Lung microvascular endothelial cell (primary cell): ENCODE data around the gene LOXHD1. TPM values are rescaled to one million over a fixed set of nuclear protein-coding genes. Genes with fewer than 3 reads are reported as not detected.

Experiments
- DNase-seq, 2 donors: peaks; one replicate each; pipeline versions ENCODE4 v3.0.0 to v3.0.0-alpha.2; 2010; ENCODE audit warnings: low read depth in 2 of 2
- total RNA-seq: library from RNA; depleted of rRNA; stranded (reverse); fragments of >200 nt; gene quantifications from 2 replicates; pipeline ENCODE4 v1.2.1, GENCODE V29; 2014

Gene LOXHD1
- total RNA-seq, 1 donor from 2014 or later: not detected

- DNase-seq: no peak
Measured at GRCh38 chr18:46546111-46546640, 110.8 kb downstream of the LOXHD1 start.

- DNase-seq: peak; percentile 10 to 13
Measured at GRCh38 chr18:46542545-46542944, 114.5 kb downstream of the LOXHD1 start.

- DNase-seq: no peak
Measured at GRCh38 chr18:46541626-46542189, 115.3 kb downstream of the LOXHD1 start.

- DNase-seq: no peak
Measured at GRCh38 chr18:46538376-46538775, 118.6 kb downstream of the LOXHD1 start.

- DNase-seq: no peak
Measured at GRCh38 chr18:46536215-46536874, 120.7 kb downstream of the LOXHD1 start.

GRCh38 chr18:46531482-46531881 lies 125.5 kb downstream of the LOXHD1 start:
- no peak for DNase-seq

- no peak for DNase-seq
Measured at GRCh38 chr18:46528037-46528436, 129.0 kb downstream of the LOXHD1 start.

GRCh38 chr18:46519870-46520269 lies 137.2 kb downstream of the LOXHD1 start:
- no peak for DNase-seq

GRCh38 chr18:46518438-46518837 lies 138.6 kb downstream of the LOXHD1 start:
- DNase-seq: peak in 1 of 2 donors; percentile 1

GRCh38 chr18:46516555-46516954 lies 140.5 kb downstream of the LOXHD1 start:
- no peak for DNase-seq

- no peak for DNase-seq
Measured at GRCh38 chr18:46510386-46510785, 146.6 kb downstream of the LOXHD1 start.

GRCh38 chr18:46509530-46509929 lies 147.5 kb downstream of the LOXHD1 start:
- no peak for DNase-seq

GRCh38 chr18:46506974-46507586 lies 149.9 kb downstream of the LOXHD1 start:
- no peak for DNase-seq

GRCh38 chr18:46502444-46502843 lies 154.6 kb downstream of the LOXHD1 start:
- peak; percentile 9 to 10 for DNase-seq

GRCh38 chr18:46497129-46497528 lies 159.9 kb downstream of the LOXHD1 start:
- DNase-seq: peak; percentile 38 to 44

- DNase-seq: no peak
Measured at GRCh38 chr18:46488471-46489213, 168.4 kb downstream of the LOXHD1 start.

- DNase-seq: no peak
Measured at GRCh38 chr18:46485675-46486194, 171.3 kb downstream of the LOXHD1 start.

GRCh38 chr18:46484971-46485370 lies 172.0 kb downstream of the LOXHD1 start:
- DNase-seq: no peak

GRCh38 chr18:46482831-46483230 lies 174.2 kb downstream of the LOXHD1 start:
- no peak for DNase-seq

GRCh38 chr18:46481847-46482245 lies 175.2 kb downstream of the LOXHD1 start:
- DNase-seq: no peak

GRCh38 chr18:46481048-46481846 lies 175.8 kb downstream of the LOXHD1 start:
- DNase-seq: peak; percentile 58 to 71
